IPS-18a (cell line): ENCODE measurements around the gene CEP170.
"Not testable (repeated sequence)": the region's sequence is repeated elsewhere in the genome, so short reads cannot be mapped to it uniquely, and the experiment has no call there.

Experiments
- H3K27ac ChIP-seq: one replicate; pipeline ENCODE4 v1.5.1; 2013; ENCODE audit warnings: low read length
- H3K27me3 ChIP-seq: one replicate; pipeline ENCODE4 v1.6.1; 2013; ENCODE audit warnings: mild to moderate bottlenecking, low read length; ENCODE audit not compliant: control insufficient read depth, insufficient read depth
- H3K36me3 ChIP-seq: one replicate; pipeline ENCODE4 v1.6.1; 2013; ENCODE audit warnings: low read depth, low read length; ENCODE audit not compliant: control insufficient read depth
- H3K4me1 ChIP-seq: one replicate; pipeline ENCODE4 v1.6.1; 2013; ENCODE audit warnings: low read depth, low read length; ENCODE audit not compliant: control insufficient read depth
- H3K4me3 ChIP-seq: one replicate; pipeline ENCODE4 v1.5.1; 2013; ENCODE audit warnings: low read length
- H3K9ac ChIP-seq: one replicate; pipeline ENCODE4 v1.6.1; 2013; ENCODE audit warnings: mild to moderate bottlenecking, low read length, moderate library complexity
- H3K9me3 ChIP-seq: one replicate; pipeline ENCODE4 v1.6.1; 2013; ENCODE audit warnings: low read depth, low read length; ENCODE audit not compliant: control insufficient read depth

The CEP170 gene

GRCh38 chr1:243229526-243229925 is 25.6 kb downstream of the CEP170 start:
- H3K27ac ChIP-seq, result no peak overlapping the region
- no peak overlapping the region for H3K4me3 ChIP-seq
- peaks cover 22% of the 10 kb centered on the region for H3K9me3 ChIP-seq
- no peak overlapping the region for H3K9ac ChIP-seq
- no peaks in the 10 kb centered on the region for H3K27me3 ChIP-seq
- peaks cover 4% of the 10 kb centered on the region for H3K36me3 ChIP-seq
- no peaks in the 10 kb centered on the region for H3K4me1 ChIP-seq

- H3K9me3 ChIP-seq, result peaks cover 21% of the 10 kb centered on the region
- H3K9ac ChIP-seq, result no peak overlapping the region
- H3K36me3 ChIP-seq, result peaks cover 15% of the 10 kb centered on the region
- H3K27me3 ChIP-seq, result no peaks in the 10 kb centered on the region
- no peaks in the 10 kb centered on the region for H3K4me1 ChIP-seq
- H3K4me3 ChIP-seq, result no peak overlapping the region
- no peak overlapping the region for H3K27ac ChIP-seq
Measured at GRCh38 chr1:243227622-243228021, 27.5 kb downstream of the CEP170 start.

- H3K27ac ChIP-seq, result no peak overlapping the region
Measured at GRCh38 chr1:243218059-243218458, 37.0 kb downstream of the CEP170 start.

GRCh38 chr1:243217349-243217748 is 37.7 kb downstream of the CEP170 start:
- Histone ChIP-seq H3K27me3 (no peaks in the 10 kb centered on the region), H3K9me3 (no peaks in the 10 kb centered on the region), H3K4me3 (no peak overlapping the region), H3K27ac (no peak overlapping the region), H3K4me1 (peaks cover 4% of the 10 kb centered on the region), H3K9ac (no peak overlapping the region), H3K36me3 (peaks cover 28% of the 10 kb centered on the region)

More at GRCh38 chr1:243218059-243218458, 37.0 kb downstream of the CEP170 start:
- Histone ChIP-seq H3K9ac (no peak overlapping the region), H3K9me3 (no peaks in the 10 kb centered on the region), H3K27me3 (no peaks in the 10 kb centered on the region), H3K4me1 (peaks cover 4% of the 10 kb centered on the region), H3K36me3 (peaks cover 27% of the 10 kb centered on the region), H3K4me3 (no peak overlapping the region)

- Histone ChIP-seq H3K27ac (no peak overlapping the region), H3K36me3 (peaks cover 26% of the 10 kb centered on the region)
Measured at GRCh38 chr1:243216741-243217140, 38.3 kb downstream of the CEP170 start.

GRCh38 chr1:243215276-243215875 is 39.7 kb downstream of the CEP170 start:
- H3K4me1 ChIP-seq, H3K27ac ChIP-seq, H3K27me3 ChIP-seq, H3K4me3 ChIP-seq, H3K9me3 ChIP-seq, H3K9ac ChIP-seq: not testable (repeated sequence)
- peaks cover 16% of the 10 kb centered on the region for H3K36me3 ChIP-seq

More at GRCh38 chr1:243216741-243217140, 38.3 kb downstream of the CEP170 start:
- no peak overlapping the region for H3K4me3 ChIP-seq
- no peaks in the 10 kb centered on the region for H3K9me3 ChIP-seq
- H3K4me1 ChIP-seq, result peaks cover 4% of the 10 kb centered on the region
- H3K9ac ChIP-seq, result no peak overlapping the region
- H3K27me3 ChIP-seq, result no peaks in the 10 kb centered on the region

- H3K36me3 ChIP-seq, result peaks cover 3% of the 10 kb centered on the region
- H3K9ac ChIP-seq, result no peak overlapping the region
- H3K4me1 ChIP-seq, result peaks cover 4% of the 10 kb centered on the region
- no peaks in the 10 kb centered on the region for H3K27me3 ChIP-seq
- H3K4me3 ChIP-seq, result no peak overlapping the region
- no peak overlapping the region for H3K27ac ChIP-seq
- no peaks in the 10 kb centered on the region for H3K9me3 ChIP-seq
Measured at GRCh38 chr1:243213045-243213787, 41.9 kb downstream of the CEP170 start.

- not testable (repeated sequence) for H3K9ac ChIP-seq, H3K9me3 ChIP-seq, H3K36me3 ChIP-seq, H3K4me3 ChIP-seq, H3K27ac ChIP-seq, H3K27me3 ChIP-seq, H3K4me1 ChIP-seq
Measured at GRCh38 chr1:243211984-243212383, 43.1 kb downstream of the CEP170 start.

GRCh38 chr1:243205026-243205501 is 50.0 kb downstream of the CEP170 start:
- not testable (repeated sequence) for H3K27me3 ChIP-seq, H3K27ac ChIP-seq, H3K4me3 ChIP-seq, H3K36me3 ChIP-seq, H3K4me1 ChIP-seq, H3K9ac ChIP-seq, H3K9me3 ChIP-seq

- H3K9ac ChIP-seq, H3K4me1 ChIP-seq, H3K4me3 ChIP-seq, H3K27ac ChIP-seq, H3K36me3 ChIP-seq, H3K27me3 ChIP-seq, H3K9me3 ChIP-seq: not testable (repeated sequence)
Measured at GRCh38 chr1:243204336-243204735, 50.7 kb downstream of the CEP170 start.

GRCh38 chr1:243203196-243203595 is 51.9 kb downstream of the CEP170 start:
- not testable (repeated sequence) for H3K36me3 ChIP-seq, H3K9me3 ChIP-seq, H3K27me3 ChIP-seq, H3K4me3 ChIP-seq, H3K27ac ChIP-seq, H3K9ac ChIP-seq, H3K4me1 ChIP-seq

- not testable (repeated sequence) for H3K4me1 ChIP-seq, H3K4me3 ChIP-seq, H3K9me3 ChIP-seq, H3K9ac ChIP-seq, H3K36me3 ChIP-seq, H3K27ac ChIP-seq, H3K27me3 ChIP-seq
Measured at GRCh38 chr1:243201316-243201715, 53.8 kb downstream of the CEP170 start.
